Karpas-422 (cell line): ENCODE data around the gene PCNX4. TPM values are rescaled to one million over a fixed set of nuclear protein-coding genes. Genes with fewer than 3 reads are reported as not detected.

Experiments
- DNase-seq: peaks from one replicate; pipeline ENCODE4 v3.0.0-alpha.2; 2015
- H2AFZ ChIP-seq: fragments of 200-600 bp; sonication (generic); 2 replicates; pipeline ENCODE4 v1.6.1; 2014; ENCODE audit warnings: antibody characterized with exemption, low read length, mixed read lengths
- H3K27ac ChIP-seq: fragments of 200-600 bp; sonication (generic); 2 replicates; pipeline ENCODE4 v1.5.1; 2014; ENCODE audit warnings: mild to moderate bottlenecking, low read length, moderate library complexity
- H3K27me3 ChIP-seq: fragments of 200-600 bp; sonication (generic); 2 replicates; pipeline ENCODE4 v1.6.1; 2014; ENCODE audit warnings: low read length, mixed read lengths
- H3K36me3 ChIP-seq: fragments of 200-600 bp; sonication (generic); 2 replicates; pipeline ENCODE4 v1.6.1; 2014; ENCODE audit warnings: low read length, mixed read lengths; ENCODE audit not compliant: insufficient read depth
- H3K4me1 ChIP-seq: fragments of 200-600 bp; sonication (generic); 2 replicates; pipeline ENCODE4 v1.6.1; 2014; ENCODE audit warnings: mild to moderate bottlenecking, low read length, mixed read lengths
- H3K4me2 ChIP-seq: fragments of 200-600 bp; sonication (generic); 2 replicates; pipeline ENCODE4 v1.6.1; 2014; ENCODE audit warnings: low read length, low read depth, mild to moderate bottlenecking; ENCODE audit not compliant: poor library complexity, severe bottlenecking
- H3K4me3 ChIP-seq: fragments of 200-600 bp; sonication (generic); 2 replicates; pipeline ENCODE4 v1.5.1; 2014; ENCODE audit warnings: mild to moderate bottlenecking, antibody characterized with exemption, low read length, mixed read lengths
- H3K79me2 ChIP-seq: fragments of 200-600 bp; sonication (generic); 2 replicates; pipeline ENCODE4 v1.6.1; 2014; ENCODE audit warnings: mild to moderate bottlenecking, low read length, mixed read lengths
- H3K9ac ChIP-seq: fragments of 200-600 bp; sonication (generic); 2 replicates; pipeline ENCODE4 v1.6.0; 2014; ENCODE audit warnings: low read length
- H3K9me2 ChIP-seq: fragments of 200-600 bp; sonication (generic), shearing (Covaris generic); replicated peaks from 2 replicates; pipeline ENCODE4 v1.6.0; 2014; ENCODE audit warnings: mild to moderate bottlenecking, low read length, moderate library complexity; ENCODE audit not compliant: insufficient read depth
- H3K9me3 ChIP-seq: fragments of 300-700, 200-600 bp; sonication (generic); 2 replicates; pipeline ENCODE4 v1.6.1; 2014; ENCODE audit warnings: low read length, mixed read lengths
- H4K20me1 ChIP-seq: fragments of 200-600 bp; sonication (generic); 2 replicates; pipeline ENCODE4 v1.6.1; 2014; ENCODE audit warnings: mild to moderate bottlenecking, antibody characterized with exemption, low read length, low read depth; ENCODE audit not compliant: insufficient read depth
- total RNA-seq: library from RNA; depleted of rRNA; stranded (reverse); fragments of >200 nt; shearing (Covaris generic); gene quantifications from 2 replicates; pipeline ENCODE4 v1.2.3, GENCODE V29; 2014; ENCODE audit warnings: low replicate concordance

PCNX4 gene
- total RNA-seq, 1 experiment from 2014 or later: 98.8 TPM

GRCh38 chr14:60085085-60085484 is 6.6 kb upstream of the PCNX4 start:
- Histone ChIP-seq H3K9ac (no peak overlapping the region), H3K79me2 (no peaks in the 10 kb centered on the region), H3K9me2 (no peaks in the 10 kb centered on the region), H3K27me3 (no peaks in the 10 kb centered on the region), H3K9me3 (no peaks in the 10 kb centered on the region), H3K4me3 (no peak overlapping the region), H3K27ac (no peak overlapping the region), H3K36me3 (no peaks in the 10 kb centered on the region), H2AFZ (no peak overlapping the region), H4K20me1 (no peaks in the 10 kb centered on the region), H3K4me2 (no peak overlapping the region), H3K4me1 (peaks cover 4% of the 10 kb centered on the region; the same call in 1 of the 2 replicates)
- DNase-seq: no peak

DNA sequence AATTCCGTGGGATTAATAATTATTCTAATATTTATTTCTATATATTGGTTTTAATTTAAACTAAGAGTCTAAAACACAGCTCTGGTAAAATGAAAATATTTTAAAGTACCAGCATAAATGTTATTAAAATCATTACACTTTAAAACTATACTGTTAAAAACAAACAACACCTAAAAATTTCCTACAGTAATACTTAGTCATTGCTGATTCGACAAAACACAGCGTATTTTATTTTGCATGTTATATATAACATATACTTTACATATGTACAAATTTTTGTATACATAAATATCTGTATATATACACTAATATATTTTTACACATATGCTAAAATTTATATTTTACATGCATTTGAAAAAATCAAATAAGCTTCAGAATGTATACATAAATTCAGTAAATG is 6.0 kb upstream of the PCNX4 start:
- H2AFZ ChIP-seq: no peak overlapping the region
- no peak overlapping the region for H3K4me2 ChIP-seq
- no peaks in the 10 kb centered on the region for H3K9me2 ChIP-seq
- H3K9me3 ChIP-seq: no peaks in the 10 kb centered on the region
- H3K4me3 ChIP-seq: no peak overlapping the region
- H3K9ac ChIP-seq: no peak overlapping the region
- no peaks in the 10 kb centered on the region for H4K20me1 ChIP-seq
- H3K27me3 ChIP-seq: no peaks in the 10 kb centered on the region
- no peaks in the 10 kb centered on the region for H3K36me3 ChIP-seq
- peaks cover 9% of the 10 kb centered on the region for H3K4me1 ChIP-seq
- no peak overlapping the region for H3K27ac ChIP-seq
- DNase-seq: no peak
- no peaks in the 10 kb centered on the region for H3K79me2 ChIP-seq

DNA sequence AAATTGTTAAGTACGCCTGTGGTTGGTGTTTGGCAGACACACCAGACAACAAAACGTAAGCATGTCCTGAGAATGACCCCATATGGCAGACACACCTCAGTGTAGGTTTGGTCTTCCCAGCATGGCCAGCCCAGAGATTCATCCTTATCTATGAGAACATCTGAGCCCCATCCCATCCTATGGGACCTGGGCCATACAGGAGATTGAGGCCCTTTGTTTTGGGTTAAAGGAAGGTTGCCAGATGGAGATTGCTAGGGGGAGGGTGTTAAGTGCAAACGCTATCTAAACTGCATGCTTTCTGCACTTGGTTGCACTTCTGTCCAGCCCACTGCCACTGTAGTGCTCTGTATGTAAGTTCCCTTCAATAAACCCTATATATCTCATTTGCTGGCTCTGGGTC is 4.1 kb upstream of the PCNX4 start:
- Histone ChIP-seq H3K9me3 (no peaks in the 10 kb centered on the region), H3K9me2 (no peaks in the 10 kb centered on the region), H3K9ac (no peak overlapping the region), H3K4me1 (peaks cover 13% of the 10 kb centered on the region), H3K4me2 (no peak overlapping the region), H3K79me2 (peaks cover 5% of the 10 kb centered on the region), H3K27me3 (no peaks in the 10 kb centered on the region), H3K27ac (no peak overlapping the region), H3K4me3 (no peak overlapping the region), H3K36me3 (no peaks in the 10 kb centered on the region), H2AFZ (no peak overlapping the region), H4K20me1 (no peaks in the 10 kb centered on the region)
- DNase-seq: no peak

DNA sequence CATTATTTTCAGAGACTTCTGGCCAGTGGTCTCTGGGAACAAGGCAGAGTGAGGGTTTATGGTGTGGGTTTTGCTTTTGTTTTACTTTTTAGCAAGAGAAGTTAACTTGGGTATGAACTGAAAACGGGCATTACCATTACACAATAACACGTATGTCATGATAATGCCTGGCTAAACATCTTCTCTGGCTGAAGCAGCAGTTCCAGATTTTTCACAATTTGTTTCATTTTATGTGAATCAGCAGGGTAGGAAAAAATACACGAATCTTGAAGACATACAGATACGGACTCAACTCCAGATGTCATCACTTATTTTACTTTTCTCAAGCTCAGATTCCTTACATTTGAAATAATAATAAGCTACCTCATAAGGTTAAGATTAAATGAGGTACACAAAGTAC is 2.5 kb upstream of the PCNX4 start:
- Histone ChIP-seq H3K36me3 (no peaks in the 10 kb centered on the region), H3K79me2 (peaks cover 21% of the 10 kb centered on the region), H4K20me1 (peaks cover 13% of the 10 kb centered on the region; the same call in 1 of the 2 replicates), H3K4me2 (no peak overlapping the region), H3K27me3 (no peaks in the 10 kb centered on the region), H2AFZ (no peak overlapping the region), H3K9me2 (no peaks in the 10 kb centered on the region), H3K4me1 (peaks cover 21% of the 10 kb centered on the region), H3K9me3 (no peaks in the 10 kb centered on the region), H3K4me3 (no peak overlapping the region), H3K9ac (no peak overlapping the region), H3K27ac (no peak overlapping the region)
- DNase-seq: no peak

DNA sequence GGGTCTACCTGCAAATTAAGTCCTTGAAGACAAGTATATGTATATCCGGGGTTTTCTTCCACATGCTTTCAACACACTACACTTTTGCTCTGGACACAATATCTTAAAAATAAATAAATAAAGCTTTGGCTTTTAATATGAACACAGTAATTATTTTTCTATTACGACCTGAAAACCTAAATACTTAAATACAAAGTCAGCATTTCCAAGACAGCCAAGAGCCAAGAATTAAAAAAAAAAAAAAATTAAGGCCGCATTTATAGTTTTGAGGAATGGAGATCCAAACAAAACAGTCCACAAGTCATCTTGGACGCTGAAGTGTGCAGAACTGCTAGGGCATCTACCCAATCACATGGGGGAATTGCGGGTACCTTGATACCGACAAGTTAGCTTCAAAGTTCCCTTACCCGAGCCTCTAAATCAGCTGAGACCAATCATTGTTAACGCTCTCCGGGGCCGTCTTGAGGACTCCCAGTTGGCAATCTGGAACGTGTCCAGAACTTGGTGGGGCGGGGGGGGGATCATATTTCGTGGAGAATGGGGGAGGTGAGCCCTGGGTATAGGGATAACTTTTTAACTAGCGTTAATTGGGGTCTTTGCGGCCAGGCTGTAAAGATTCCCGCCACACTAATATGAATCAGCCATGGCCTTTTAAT is 731 bp upstream of the PCNX4 start:
- H4K20me1 ChIP-seq: peaks cover 23% of the 10 kb centered on the region
- H3K9me2 ChIP-seq: no peaks in the 10 kb centered on the region
- no peaks in the 10 kb centered on the region for H3K27me3 ChIP-seq
- H3K9ac ChIP-seq: peak overlapping the region; percentile 83
- DNase-seq: peak; percentile 85
- H3K9me3 ChIP-seq: no peaks in the 10 kb centered on the region
- peak overlapping the region; percentile 81 for H3K4me2 ChIP-seq
- no peaks in the 10 kb centered on the region for H3K36me3 ChIP-seq
- peak overlapping the region; percentile 87 for H3K27ac ChIP-seq
- H2AFZ ChIP-seq: peak overlapping the region; percentile 72
- H3K4me3 ChIP-seq: peak overlapping the region; percentile 85
- peaks cover 39% of the 10 kb centered on the region for H3K4me1 ChIP-seq
- H3K79me2 ChIP-seq: peaks cover 38% of the 10 kb centered on the region

DNA sequence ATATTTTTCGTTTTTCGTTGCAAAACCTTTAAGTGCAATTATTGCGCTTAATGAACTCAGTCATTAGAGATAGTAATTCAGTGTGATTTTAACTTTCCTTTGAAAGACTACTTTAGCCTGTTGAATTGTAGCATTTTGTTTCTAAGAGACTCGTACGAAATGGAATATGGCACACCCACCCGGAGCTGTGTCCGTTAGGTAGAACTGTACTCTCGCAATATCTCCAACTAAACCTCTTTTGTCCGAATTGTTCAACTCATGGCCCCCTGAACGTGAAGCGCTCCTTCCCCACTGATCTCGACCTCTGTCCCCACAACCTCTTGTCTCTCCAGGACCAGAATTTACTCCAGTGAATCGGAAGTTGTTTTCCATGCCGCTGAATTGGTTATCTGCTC is 800 bp downstream of the PCNX4 start:
- Histone ChIP-seq H3K4me1 (peaks cover 39% of the 10 kb centered on the region), H3K9me2 (no peaks in the 10 kb centered on the region), H3K27ac (peak overlapping the region; percentile 87), H3K36me3 (peaks cover 6% of the 10 kb centered on the region; the same call in 1 of the 2 replicates), H3K9me3 (no peaks in the 10 kb centered on the region), H4K20me1 (peaks cover 28% of the 10 kb centered on the region), H2AFZ (peak overlapping the region; percentile 29; the same call in 1 of the 2 replicates), H3K9ac (peak overlapping the region; percentile 83), H3K79me2 (peaks cover 54% of the 10 kb centered on the region), H3K4me3 (peak overlapping the region; percentile 85), H3K4me2 (peak overlapping the region; percentile 81), H3K27me3 (no peaks in the 10 kb centered on the region)
- peak; percentile 83 for DNase-seq

GRCh38 chr14:60093080-60093479 is 1.4 kb downstream of the PCNX4 start:
- Histone ChIP-seq H3K9me3 (no peaks in the 10 kb centered on the region), H3K4me1 (peaks cover 39% of the 10 kb centered on the region), H3K36me3 (peaks cover 6% of the 10 kb centered on the region; the same call in 1 of the 2 replicates), H2AFZ (no peak overlapping the region), H3K4me3 (peak overlapping the region; percentile 85), H4K20me1 (peaks cover 28% of the 10 kb centered on the region), H3K27me3 (no peaks in the 10 kb centered on the region), H3K4me2 (peak overlapping the region; percentile 81), H3K79me2 (peaks cover 59% of the 10 kb centered on the region), H3K9ac (peak overlapping the region; percentile 83), H3K27ac (peak overlapping the region; percentile 87), H3K9me2 (no peaks in the 10 kb centered on the region)
- DNase-seq: peak; percentile 50

- DNase-seq: peak; percentile 78
- Histone ChIP-seq H3K27ac (peak overlapping the region; percentile 87; the same call in 1 of the 2 replicates), H3K4me2 (peak overlapping the region; percentile 81), H3K9ac (peak overlapping the region; percentile 83), H3K4me3 (peak overlapping the region; percentile 85), H2AFZ (no peak overlapping the region), H4K20me1 (peaks cover 28% of the 10 kb centered on the region), H3K27me3 (no peaks in the 10 kb centered on the region), H3K9me3 (no peaks in the 10 kb centered on the region), H3K9me2 (no peaks in the 10 kb centered on the region), H3K4me1 (peaks cover 39% of the 10 kb centered on the region), H3K79me2 (peaks cover 65% of the 10 kb centered on the region), H3K36me3 (peaks cover 6% of the 10 kb centered on the region; the same call in 1 of the 2 replicates)
Measured at GRCh38 chr14:60093606-60094005, 1.9 kb downstream of the PCNX4 start.
